Esophagus mucosa (tissue), 1 donor: Measurements from ENCODE around the gene ERCC2. TPM values are rescaled to one million over a fixed set of nuclear protein-coding genes. Genes with fewer than 3 reads are reported as not detected.
"Not testable (repeated sequence)": the region's sequence is repeated elsewhere in the genome, so short reads cannot be mapped to it uniquely, and the experiment has no call there.

ENCODE experiments used
- ATAC-seq: fragments of 200-7000 bp; cut with Tn5 transposase; one replicate; pipeline ENCODE4 v1.9.1; 2020
- total RNA-seq: library from RNA; stranded (reverse); gene quantifications from one replicate; pipeline ENCODE4 v1.2.4, GENCODE V29; 2023
- donor health status: DM: yes; HTN: yes; CAD: no.

Gene ERCC2
- total RNA-seq, result 10.6 TPM

DNA sequence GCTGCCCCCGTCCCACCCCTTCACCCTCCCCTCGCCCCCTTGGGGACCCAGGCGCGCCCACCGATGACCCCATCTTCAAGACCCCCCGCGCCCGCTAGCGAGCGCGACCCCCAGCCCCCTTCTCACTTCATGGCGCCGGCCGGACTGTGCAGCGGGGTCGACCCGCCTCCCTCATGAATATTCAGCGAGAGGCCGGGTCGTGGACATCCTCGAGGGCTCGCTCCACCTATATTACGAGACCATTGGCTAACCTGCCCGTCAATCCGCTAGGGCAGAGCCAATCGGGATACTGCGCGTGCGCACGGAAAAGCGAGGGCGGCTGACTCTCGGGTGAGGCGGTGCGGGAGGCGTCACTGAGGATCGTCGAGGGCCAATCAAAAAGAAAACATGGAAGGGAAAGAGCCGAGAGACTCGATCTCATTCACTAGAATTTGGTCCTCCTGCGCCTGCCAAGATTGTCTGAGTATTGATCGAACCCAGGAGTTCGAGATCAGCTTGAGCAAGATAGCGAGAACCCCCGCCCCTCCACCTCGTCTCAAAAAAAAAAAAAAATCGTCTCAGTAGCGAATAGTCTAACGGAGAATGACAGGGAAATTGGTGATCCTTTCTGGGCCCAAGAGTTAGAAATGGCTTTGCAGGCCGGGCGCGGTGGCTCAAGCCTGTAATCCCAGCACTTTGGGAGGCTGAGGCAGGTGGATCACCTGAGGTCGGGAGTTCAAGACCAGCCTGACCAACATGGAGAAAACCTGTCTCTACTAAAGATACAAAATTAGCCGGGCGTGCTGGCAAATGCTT lies at the start of gene ERCC2:
Gene ERCC2, minus strand, starts transcription at position 164 of the 795 bp plus-strand sequence. Its CDS starts 33 bp downstream, at position 131.
- ATAC-seq, result peak; percentile 98

DNA sequence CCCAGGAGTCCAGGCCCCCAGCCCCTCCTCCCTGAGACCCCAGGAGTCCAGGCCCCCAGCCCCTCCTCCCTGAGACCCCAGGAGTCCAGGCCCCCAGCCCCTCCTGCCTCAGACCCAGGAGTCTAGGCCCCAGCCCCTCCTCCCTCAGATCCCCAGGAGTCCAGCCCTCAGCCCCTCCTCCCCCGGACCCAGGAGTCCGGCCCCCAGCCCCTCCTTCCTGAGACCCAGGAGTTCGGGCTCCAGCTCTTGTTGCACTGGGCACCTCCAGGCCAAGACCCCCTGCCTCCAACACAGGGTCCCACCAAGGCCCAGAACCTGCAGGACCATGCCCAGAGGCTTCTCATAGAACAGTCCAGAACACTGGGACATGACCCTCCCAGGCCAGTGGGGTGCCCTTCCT lies 49.5 kb upstream of the ERCC2 start:
- no peak for ATAC-seq

DNA sequence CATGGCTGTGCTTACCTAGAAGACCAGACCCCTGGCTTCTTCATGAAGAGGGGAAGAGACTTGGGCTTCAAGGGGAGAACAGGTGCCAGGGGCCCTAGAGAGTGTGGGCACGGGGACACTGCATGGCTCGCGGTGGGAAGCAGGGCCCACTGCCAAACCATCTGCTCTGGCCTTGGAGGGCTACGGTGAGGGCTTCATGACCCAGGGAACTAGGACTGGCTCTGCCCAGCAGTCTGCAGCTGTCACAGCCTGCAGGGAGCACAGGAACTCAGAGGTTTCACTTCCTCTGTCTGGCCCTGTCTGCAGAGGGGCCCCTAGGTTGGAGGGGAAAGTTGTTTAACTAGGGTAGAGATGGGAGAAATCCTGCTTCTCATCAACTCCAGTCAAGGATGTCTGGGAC lies 49.0 kb upstream of the ERCC2 start:
- no peak for ATAC-seq

DNA sequence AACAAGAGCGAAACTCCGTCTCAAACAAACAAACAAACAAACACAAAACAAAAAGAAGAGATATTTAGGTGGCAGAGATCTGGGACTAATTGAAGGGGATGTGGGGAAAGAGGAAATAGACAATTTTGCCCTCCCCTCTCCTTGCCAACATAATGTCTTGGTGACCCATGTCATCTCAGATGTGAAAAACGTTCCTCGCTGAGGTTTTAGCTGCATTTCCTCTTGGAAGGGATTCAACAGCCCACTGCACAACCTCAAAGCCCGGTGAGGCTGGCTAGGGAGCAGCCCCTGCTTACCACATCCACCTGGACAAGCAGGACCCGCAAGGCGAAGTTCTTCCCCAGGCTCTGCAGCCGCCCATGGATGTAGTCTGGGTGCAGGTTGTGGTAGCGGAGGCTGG lies 48.4 kb upstream of the ERCC2 start:
- no peak for ATAC-seq

DNA sequence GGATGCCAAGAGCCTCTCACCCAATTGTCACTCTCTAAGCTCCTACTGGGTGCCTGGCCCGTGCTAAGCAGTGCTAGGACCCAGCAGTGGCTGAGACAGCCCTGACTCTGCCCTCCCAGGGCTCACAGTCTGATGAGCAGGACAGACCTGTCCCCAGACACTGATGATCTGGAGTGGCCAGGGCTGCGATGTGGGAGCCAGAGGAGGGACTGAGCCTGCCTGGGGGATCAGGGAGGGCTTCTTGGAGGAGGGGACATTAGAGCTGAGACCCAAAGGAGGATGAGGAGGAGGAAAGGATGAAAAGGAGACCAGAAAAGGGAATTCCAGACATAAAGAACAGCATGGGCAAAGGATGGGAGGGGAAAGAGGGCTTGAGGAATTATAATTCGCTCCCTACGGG lies 46.8 kb upstream of the ERCC2 start:
- ATAC-seq, result no peak

DNA sequence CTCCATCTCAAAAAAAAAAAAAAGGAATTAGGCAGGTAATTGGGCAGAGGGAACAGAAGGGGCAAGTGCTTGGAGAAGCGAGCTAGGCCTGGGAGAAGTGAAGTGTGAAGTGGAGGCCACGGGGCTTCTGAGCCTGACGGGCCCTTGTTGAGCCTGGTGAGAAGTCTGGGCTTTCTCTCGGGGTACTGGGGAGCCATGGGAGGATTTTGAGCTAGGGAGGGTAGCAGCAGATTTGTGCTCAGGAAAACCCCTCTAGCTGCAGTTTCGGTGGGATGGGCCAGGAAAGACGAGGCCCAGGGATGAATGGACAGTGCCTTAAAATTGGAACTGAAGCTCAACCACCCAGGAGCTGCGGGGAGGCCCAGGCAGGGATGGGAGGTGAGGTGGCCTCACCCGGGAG lies 44.1 kb upstream of the ERCC2 start:
- ATAC-seq, result no peak

DNA sequence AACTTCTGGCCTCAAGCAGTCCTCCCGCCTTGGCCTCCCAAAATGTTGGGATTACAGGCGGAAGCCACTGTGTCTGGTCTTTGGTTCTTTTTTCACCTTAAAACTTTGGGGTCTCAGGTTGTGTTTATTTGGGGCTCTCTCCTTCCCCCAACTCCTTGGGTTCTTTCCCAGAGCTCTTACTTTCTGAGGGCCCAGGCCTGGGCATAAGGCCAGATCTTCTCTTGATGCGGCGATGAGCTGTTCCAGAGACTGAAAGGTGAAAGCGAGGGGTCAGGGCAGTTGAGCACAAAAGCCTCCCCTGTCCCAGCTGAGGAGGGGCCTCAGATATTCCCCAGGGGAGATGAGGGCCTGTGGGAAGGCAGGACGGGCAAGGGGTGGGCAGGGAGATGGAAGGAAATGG lies 43.1 kb upstream of the ERCC2 start:
- no peak for ATAC-seq

DNA sequence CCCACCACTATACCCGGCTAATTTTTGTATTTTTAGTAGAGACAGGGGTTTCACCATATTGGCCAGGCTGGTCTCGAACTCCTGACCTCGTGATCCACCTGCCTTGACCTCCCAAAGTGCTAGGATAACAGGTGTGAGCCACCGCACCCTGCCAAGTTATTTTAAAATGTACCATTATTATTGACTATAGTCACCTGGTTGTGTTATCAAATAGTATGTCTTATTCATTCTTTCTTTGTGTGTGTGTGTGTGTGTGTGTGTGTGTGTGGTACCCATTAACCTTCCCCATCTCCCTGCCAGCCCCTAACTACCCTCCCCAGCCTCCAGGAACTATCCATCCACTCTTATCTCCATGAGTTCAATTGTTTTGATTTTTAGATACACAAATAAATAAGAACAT lies 40.0 kb upstream of the ERCC2 start:
- not testable (repeated sequence) for ATAC-seq

DNA sequence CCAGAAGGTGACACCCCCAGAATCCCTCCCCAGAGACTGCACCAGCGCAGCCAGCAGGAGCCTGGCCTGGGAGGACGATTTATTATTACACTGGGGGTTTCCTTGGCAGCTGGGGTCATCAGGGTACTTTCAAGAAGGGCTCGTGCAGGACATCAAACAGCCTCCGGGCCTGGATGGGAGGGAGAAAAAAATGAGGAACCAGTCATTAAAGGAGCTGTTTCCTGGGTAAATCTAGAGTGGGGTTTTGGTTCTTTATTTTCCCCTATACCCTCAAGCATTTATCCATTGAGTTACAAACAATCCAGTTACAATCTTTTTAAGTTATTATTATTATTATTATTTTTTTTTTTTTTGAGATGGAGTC lies 39.2 kb upstream of the ERCC2 start:
- ATAC-seq, result no peak

DNA sequence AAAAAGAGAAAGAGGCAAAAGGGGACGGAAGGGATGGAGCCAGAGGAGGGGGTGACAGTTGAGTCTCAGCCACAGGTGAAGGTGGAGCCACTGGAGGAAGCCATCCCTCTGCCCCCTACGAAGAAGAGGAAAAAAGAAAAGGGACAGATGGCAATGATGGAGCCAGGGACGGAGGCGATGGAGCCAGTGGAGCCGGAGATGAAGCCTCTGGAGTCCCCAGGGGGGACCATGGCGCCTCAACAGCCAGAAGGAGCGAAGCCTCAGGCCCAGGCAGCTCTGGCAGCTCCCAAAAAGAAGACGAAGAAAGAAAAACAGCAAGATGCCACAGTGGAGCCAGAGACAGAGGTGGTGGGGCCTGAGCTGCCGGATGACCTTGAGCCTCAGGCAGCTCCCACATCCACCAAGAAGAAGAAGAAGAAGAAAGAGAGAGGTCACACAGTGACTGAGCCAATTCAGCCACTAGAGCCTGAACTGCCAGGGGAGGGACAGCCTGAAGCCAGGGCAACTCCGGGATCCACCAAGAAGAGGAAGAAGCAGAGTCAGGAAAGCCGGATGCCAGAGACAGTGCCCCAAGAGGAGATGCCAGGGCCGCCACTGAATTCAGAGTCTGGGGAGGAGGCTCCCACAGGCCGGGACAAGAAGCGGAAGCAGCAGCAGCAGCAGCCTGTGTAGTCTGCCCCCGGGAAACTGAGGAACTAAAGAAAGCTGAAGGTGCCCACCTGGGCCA lies 38.6 kb upstream of the ERCC2 start:
- no peak for ATAC-seq

DNA sequence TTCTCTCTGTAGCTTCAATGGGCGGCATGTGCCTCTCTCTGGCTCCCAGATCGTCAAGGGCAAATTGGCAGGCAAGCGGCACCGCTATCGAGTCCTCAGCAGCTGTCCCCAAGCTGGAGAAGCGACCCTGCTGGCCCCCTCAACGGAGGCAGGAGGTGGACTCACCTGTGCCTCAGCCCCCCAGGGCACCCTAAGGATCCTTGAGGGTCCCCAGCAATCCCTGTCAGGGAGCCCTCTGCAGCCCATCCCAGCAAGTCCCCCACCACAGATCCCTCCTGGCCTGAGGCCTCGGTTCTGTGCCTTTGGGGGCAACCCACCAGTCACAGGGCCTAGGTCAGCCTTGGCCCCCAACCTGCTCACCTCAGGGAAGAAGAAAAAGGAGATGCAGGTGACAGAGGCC lies 37.7 kb upstream of the ERCC2 start:
- ATAC-seq, result no peak

DNA sequence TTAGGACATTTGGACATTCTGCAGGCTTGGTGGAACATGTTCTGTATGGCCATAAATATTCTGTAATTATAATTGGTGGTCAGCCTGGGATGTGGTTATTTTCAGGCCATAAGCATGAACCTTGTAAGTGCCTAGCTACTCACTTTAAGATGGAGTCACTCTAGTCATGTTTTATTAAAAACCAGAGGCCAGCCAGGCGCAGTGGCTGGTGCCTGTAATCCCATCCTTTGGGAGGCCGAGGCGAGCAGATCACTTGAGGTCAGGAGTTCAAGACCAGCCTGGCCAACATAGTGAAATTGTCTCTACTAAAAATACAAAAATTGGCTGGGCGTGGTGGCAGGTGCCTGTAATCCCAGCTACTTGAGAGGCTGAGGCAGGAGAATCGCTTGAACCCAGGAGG lies 37.2 kb upstream of the ERCC2 start:
- not testable (repeated sequence) for ATAC-seq

DNA sequence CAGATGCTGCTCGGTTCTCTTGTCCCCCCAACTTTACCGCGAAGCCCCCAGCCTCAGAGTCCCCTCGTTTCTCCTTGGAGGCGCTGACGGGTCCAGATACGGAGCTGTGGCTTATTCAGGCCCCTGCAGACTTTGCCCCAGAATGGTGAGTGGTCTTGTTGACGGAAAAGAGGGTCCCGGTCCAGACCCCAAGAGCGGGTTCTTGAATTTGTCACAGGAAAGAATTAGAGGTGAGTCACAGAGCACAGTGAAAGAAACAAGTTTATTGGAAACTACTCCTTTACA lies 36.7 kb upstream of the ERCC2 start:
- ATAC-seq, result no peak

DNA sequence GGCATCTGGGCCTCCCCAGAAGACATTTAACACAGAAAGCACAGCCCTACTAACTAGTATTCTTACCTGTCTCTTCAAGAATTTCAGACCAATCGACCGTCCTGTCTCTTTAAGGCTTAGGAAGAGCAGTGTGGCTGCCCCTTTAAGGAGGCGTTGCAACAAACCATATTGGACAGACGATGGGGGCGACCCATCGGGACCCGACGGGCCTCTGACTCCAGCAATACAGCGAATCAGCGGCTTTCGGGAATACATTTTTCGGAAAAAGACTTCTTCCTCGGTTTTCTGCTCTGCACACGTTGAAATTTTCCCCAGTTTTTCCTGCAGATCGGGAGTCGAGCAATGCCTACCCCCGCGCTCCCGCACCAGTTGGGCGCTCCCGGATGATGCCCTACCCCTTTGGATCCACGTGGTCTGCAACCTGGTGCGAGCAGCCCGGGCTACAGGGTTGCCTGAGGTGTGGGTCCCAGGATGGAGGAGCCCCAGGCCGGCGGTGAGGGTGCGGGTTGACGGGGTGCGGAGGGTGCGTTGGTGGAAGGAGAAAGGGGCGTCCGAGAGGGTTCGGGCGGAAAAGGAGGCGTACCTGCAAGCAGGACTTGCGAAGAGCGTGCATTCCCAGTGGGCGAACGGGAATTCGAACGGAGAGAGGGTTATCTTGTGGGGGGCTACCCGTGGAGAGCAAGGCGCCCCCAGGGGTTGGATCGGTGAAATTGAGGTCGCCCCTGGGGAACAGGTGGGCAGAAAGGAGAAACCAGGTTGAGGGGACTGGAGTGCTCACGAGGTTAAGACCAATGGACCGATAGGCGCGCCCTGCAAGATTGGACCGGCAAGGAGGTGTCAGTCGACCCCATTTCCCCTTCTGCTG lies 36.1 kb upstream of the ERCC2 start, which contains the start of gene POLR1G:
Gene POLR1G, plus strand, starts transcription at position 419 of the 865 bp plus-strand sequence. Its CDS starts 53 bp downstream, at position 472.
- peak; percentile 46 for ATAC-seq

DNA sequence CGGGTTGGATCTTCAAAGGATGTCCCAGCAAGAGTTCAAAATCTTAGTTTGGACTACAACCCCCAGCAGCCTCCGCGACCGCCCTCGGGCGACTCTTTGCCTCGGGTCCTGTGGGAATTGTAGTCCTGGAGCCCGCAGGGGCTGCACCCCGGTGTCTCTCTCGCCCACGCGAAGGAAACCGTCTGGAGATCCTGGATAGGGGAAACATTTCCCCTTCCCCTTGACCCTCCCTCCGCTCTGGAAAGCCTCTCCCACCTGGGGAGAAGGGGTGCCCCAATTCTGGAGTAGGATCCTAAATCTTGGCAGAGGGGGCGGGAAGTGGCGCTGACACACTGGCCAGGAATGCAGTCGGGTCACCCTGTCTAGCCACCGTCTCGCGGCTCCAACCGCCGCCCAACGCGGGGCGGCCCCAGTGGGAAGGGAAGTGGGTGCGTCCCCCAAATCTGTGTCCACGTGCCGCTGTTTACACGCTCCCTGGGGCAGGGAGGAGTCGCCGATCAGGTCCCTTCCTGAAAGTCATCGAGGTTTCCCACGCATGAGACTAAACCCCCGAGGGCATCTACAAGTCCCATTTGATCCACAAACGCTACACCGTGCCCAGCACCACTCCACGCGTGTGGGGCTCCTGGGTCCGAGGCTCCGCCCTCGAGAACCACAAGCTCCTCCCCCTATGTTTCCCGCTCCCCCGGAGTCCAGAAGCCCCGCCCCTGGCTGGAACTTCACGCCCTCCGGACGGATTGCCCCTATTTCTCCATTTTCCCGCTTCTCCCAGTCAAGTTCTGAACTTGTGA lies 35.3 kb upstream of the ERCC2 start:
- peak; percentile 78 for ATAC-seq

DNA sequence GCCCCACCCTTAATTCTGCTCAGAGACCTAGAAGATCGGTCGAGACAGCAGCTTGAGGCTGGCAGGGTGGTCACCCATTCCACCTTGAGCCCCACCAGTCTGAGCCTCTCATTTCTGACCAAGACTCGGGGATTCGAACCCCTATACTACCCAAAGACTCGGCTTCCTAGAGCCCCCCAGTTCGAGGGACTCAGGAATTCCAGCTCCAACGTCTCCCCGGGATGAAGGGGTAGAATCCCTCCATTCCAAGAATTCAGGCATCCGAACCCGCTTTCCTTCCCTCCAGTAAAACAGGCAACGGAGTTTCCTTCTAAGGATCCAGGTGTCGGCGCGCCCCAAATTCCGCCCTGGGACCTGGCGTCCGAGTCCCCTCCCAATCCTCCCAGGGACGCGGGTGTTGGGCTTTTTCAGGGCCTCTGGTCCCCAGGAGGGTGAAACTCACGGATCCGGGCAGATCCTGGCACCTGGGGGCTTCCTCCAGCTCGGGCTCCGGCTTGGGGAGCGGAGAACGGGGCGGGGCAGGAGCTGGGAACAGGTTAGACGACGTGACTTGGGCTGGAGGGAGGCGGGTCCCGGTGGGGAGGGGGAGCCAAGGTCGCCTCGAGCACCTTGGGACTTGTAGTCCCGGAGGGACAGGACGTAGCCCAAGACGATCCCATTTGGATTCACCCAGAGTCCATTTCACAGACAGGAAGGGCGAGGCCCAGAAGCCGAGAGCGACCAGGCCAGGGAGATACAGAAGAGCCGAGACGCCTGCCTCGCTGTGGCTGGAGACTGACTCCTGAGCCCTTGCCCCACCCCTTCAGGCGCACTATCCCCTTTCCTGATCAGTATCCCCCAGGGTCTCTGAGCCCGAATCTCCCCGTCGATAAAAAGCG lies 34.4 kb upstream of the ERCC2 start, which contains the start of gene PPP1R13L:
Gene PPP1R13L, minus strand, starts transcription at position 513 of the 878 bp plus-strand sequence. CDS start 6,751 bp downstream, outside the sequence.
- peak; percentile 73 for ATAC-seq

DNA sequence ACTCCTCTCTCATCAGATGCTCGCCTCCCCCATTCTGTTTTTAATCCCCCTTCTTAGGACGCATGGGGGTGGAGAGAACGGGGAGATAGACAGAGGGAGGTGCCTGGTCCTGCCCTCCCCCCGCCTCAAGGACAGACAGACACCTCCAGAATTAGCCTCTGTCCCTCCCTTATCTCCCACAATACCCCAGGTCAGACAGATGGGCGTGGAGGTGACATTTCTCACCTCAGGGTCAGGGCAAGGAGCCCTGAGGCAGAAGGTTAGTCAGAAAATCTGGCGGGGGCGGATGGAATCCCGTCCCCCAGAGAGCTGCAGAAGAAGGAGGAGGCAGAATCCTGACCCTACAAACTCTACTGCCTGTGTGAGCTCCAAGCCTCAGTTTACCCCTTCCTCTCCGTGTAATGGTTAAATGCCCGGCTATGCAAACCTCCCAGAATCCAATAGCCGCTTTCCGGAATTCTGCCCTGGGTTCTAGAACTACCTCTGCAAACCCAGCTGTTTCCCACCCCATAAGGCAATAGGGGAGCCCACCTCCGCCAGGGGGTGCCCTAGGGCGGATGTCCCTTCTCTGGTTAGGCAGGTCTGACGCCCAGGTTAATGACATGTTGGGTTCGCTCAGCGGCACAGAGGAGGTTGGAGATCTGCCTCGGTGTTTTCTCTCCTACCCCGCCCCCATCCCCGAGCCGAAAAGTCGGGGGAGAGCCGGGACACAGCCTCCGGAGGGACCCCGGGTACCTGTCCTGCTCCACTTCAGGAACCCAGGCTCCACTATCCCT lies 33.6 kb upstream of the ERCC2 start:
- peak; percentile 9 for ATAC-seq

DNA sequence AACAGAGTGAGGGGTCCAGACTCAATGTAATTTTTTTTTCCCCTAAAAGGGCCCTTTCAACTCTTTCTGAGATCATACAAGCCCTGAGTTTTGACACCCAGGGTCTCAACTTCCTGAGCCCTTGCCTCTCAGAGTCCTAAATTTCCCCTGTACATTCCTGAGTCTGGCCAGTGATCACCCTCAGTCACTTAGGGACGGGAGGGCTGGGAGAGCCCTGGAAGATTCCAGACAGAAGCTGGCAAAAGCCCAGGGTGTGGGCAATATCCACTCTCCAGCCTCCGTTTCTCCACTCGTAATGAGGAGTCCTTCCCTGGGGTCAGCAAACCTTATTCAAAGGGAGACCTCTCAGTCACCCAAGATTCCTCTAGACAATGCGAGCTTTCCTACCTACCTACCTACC lies 32.9 kb upstream of the ERCC2 start:
- no peak for ATAC-seq

DNA sequence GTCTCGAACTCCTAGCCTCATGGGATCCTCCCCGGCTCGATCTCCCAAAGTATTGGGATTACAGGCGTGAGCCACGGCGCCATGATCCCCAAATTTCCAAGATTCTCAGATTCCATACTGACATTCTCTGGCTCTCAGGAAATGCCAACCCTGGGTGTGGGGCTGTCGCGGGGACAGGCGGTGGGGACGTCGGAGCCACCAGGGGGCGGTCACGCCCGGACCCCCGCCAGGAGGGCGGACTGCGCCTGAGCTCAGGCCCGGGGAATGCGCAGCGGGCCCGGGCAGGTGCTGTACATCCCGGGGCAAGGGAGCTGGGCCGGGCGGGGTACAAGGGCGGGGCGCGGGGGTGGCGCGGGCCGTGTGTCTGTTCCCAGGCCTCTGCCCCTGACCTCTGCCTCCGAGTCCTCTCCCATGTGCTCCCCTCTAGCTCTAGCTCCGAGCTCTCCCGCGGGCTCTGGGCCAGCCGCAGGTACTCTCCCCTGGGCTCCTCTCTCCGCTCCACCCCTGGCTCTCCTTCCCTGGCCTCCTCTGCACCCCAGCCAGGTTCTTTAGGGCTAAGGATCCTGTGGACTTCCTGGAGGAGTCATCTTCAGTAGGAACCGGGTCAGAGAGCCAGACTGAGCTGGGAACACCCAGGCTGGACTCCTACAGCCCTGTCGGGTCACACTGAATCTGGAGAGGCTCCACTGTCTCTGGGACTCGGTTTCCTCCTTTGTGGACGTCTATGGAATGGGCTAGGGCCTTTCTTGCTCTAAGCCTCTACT lies 32.1 kb upstream of the ERCC2 start:
- peak; percentile 48 for ATAC-seq

DNA sequence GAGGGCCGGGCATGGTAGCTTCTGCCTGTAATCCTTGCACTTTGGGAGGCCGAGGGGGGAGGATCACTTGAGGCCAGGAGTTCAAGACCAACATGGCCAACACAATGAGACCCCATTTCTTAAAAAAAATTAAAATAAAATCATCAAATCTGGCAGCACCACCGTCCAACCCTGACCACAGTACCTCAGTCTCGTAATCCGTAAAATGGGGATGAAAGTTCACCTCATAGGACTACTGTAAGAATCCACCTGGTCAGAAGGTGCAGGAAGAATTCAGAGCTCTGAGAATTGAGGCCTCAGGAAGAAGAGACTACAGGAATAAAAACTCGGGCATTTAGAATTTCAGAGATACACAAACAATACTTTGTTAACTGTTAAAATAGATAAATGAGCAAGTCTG lies 31.4 kb upstream of the ERCC2 start:
- ATAC-seq, result no peak
